ENCODE results near the gene NUCKS1.

NUCKS1 gene

DNA sequence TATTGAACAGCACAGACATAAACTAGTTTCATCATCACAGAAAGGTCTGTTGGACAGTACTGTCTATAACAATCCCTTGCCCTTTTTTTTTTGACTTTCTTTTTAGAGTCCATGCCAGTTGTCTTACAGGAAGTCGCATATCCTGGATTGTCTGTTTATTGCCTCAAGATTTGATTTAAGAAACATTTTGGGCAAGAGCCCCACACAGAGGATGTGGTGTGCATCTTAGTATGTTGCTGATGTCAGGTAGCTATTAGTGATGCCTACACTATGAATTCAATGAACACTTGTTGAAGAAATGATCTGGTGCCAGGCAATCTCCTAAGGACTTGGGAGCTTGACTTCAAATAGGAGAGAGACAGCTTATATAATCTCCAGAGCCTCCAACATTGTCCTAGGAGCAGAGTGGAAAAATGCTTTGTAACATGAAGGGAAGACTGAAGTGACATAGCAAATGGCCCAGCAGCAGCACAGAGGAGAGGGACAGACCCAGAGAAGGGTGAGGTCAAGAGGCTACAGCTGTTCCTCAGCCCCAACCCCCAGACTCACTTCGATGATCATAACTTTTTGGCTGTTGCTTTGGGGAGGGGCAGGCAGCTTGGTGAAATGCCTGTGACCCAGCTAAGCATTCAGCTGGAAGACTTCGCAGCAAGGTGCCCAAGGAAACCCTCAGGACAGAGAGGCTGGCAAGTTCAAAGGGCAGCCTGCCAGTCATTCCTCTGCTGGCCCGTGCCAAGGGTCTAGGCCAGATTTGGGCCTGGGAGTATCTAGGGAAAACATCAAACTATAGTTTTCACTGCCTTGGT is 32.8 kb upstream of the NUCKS1 start:
- DNase-seq (no peak), ATAC-seq (replicated peaks) (no peak)
- Mint-ChIP-seq H3K27ac (no peak overlapping the region), H3K27me3 (no peaks in the 10 kb centered on the region), H3K4me3 (no peak overlapping the region), H3K4me1 (peaks cover 11 to 13% of the 10 kb centered on the region in 2 donors), H3K36me3 (no peaks in the 10 kb centered on the region), H3K9me3 (no peaks in the 10 kb centered on the region)

DNA sequence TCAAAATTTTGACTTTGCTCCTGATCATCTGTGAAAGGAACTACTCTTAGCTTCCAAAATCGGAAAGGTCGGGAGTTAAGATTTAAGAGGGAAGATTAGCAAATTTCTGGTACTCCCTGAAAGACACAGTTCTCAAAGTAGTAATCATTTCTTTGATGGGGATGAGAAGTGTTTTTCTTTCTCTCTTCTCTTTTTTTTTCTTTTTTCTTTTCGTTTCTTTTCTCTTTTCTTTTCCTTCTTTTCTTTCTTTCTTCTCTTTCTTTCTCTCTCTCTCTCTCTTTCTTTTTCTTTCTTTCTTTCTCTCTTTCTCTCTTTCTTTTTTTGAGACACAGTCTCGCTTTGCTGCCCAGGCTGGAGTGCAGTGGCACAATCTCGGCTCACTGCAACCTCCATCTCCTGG is 30.4 kb upstream of the NUCKS1 start:
- DNase-seq = no peak
- H3K27ac Mint-ChIP-seq = peak overlapping the region; percentile 57
- H3K9me3 Mint-ChIP-seq = no peaks in the 10 kb centered on the region
- H3K4me3 Mint-ChIP-seq = no peak overlapping the region
- ATAC-seq (replicated peaks) = no peak
- H3K27me3 Mint-ChIP-seq = no peaks in the 10 kb centered on the region
- H3K36me3 Mint-ChIP-seq = peaks cover under 1 to 1% of the 10 kb centered on the region in 2 donors
- peaks cover 13 to 29% of the 10 kb centered on the region in 2 donors for H3K4me1 Mint-ChIP-seq

DNA sequence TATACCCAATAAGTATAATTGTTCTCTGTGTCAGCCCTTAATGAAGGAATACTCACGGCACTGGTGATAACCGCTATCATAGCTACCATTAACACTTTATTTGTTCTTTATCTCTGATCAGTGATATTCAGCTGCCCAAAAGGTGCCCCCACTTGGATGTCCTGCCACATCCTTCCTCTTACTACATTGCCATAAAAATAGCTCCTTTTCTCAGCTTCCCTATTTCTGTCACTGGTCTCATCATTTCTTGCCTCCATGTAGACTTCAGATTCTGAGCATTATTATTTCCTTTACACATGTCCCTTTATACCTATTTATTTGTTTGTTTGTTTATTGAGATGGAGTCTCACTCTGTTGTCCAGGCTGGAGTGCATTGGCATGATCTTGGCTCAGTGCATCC is 28.0 kb upstream of the NUCKS1 start:
- Mint-ChIP-seq H3K9me3 (no peaks in the 10 kb centered on the region), H3K36me3 (peaks cover 4 to 8% of the 10 kb centered on the region in 2 donors), H3K27ac (no peak overlapping the region), H3K27me3 (no peaks in the 10 kb centered on the region), H3K4me3 (no peak overlapping the region), H3K4me1 (peaks cover 19 to 48% of the 10 kb centered on the region in 2 donors)
- ATAC-seq (replicated peaks) (no peak), DNase-seq (no peak)

DNA sequence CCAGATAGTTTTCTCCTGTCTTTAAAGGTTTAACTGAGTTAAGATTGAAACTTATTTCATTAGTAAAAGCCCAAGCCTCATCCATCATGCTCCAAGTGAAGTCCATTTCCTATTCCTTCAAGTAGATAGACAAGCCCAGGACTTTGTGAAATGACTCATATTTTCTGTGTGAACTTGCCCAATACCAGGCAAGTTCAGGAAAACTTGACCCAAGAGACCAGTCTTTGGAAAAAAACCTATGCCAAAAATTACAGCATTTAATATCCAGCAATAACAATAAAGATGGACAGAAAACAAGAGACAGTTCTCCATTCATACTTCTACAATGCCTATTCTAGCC is 25.7 kb upstream of the NUCKS1 start:
- peak overlapping the region; percentile 97 for H3K27ac Mint-ChIP-seq

DNA sequence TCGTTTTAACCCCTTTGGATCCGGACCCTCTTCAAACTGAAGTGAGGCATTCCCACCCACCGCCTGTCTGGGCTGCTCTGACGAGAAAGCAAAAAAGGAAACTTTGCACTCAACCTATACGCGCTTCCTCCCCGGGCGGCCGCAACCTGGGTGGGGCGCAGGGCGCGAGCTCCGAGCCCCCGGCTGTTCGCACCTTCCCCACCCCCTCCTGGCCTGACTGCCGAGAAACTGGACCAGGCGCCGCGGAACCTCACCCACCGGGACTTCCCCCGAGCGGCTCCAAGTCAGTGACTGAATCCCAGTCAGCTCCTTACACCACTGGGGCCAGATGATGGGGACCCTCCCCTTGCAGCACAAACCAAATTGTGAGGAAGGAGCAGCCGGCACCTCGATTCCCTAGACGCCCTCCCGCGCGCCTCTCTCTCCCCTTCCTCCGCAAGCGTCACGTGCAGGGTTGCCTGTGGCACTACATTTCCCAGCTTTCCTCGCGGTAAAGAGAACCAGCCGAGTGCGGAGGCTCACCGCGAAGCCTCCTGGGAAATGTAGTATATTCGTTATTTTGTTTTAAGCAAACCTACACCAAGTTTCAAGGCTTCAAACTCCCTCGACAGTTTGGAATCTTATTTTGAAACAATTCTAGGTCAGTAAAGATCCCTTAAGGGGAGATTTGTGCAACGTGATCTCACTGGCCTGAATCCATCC is 25.2 kb upstream of the NUCKS1 start, which contains the start of gene RAB29:
TSS of gene RAB29 (minus strand) at position 468 of the 702 bp plus-strand sequence. CDS start 526 bp downstream, outside the sequence.
- peak within 1 kb of the TSS; percentile 97 for H3K27ac Mint-ChIP-seq
- H3K9me3 Mint-ChIP-seq = no peaks in the 10 kb centered on the region
- peaks cover 12 to 30% of the 10 kb centered on the region in 2 donors for H3K36me3 Mint-ChIP-seq
- DNase-seq = peak; percentile 83
- peak; percentile 80 to 88 for ATAC-seq (replicated peaks)
- peak within 1 kb of the TSS; percentile 96 to 97 for H3K4me3 Mint-ChIP-seq
- peaks cover 32 to 71% of the 10 kb centered on the region in 2 donors for H3K4me1 Mint-ChIP-seq
- H3K27me3 Mint-ChIP-seq = no peaks in the 10 kb centered on the region

More for the DNA sequence above, 25.7 kb upstream of the NUCKS1 start:
- Mint-ChIP-seq H3K4me1 (peaks cover 32 to 71% of the 10 kb centered on the region in 2 donors), H3K27me3 (no peaks in the 10 kb centered on the region), H3K36me3 (peaks cover 9 to 24% of the 10 kb centered on the region in 2 donors), H3K9me3 (no peaks in the 10 kb centered on the region), H3K4me3 (peak overlapping the region; percentile 96 to 97)
- DNase-seq = no peak
- no peak for ATAC-seq (replicated peaks)

DNA sequence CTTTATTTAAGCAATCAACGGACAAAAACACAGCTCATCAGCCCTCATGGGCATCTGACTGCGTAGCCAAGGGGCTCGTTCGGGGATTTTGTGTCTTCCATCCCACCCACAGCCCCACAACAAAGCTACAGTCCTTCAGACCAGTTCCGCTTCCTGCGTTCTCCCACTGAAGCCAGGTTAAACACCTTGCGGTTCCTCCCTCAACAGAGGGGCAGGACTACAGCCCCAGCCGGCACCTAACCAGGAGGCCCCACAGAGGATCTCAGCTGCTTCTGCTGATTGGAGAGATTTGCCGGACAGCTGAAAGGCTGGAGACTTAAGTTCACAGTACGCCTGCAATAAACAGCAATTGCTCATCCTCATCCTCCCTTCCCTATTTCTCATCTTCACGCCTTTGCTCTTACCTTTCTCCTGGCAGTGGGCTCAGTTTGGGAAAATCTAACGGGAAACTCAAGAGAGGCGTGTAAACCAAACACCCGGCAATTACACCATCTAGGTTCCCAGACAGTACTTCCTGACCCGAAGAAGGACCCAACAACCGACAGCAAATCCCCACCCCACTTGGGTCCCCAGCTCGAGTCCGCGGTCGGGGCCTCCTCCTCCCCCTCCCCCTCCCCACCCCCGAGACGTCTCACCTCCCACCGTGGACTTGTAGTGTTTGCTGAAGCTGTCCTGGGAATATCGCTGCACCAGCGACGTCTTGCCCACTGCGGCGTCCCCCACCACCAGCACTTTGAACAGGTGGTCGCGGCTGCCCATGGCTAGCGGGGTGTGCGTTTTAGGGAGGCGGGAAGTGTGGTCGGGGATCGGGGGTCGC is 24.4 kb upstream of the NUCKS1 start:
- Mint-ChIP-seq H3K27me3 (no peaks in the 10 kb centered on the region), H3K36me3 (peaks cover 20 to 35% of the 10 kb centered on the region in 2 donors), H3K4me3 (peak overlapping the region; percentile 96 to 97), H3K27ac (peak overlapping the region; percentile 97), H3K4me1 (peaks cover 32 to 71% of the 10 kb centered on the region in 2 donors), H3K9me3 (no peaks in the 10 kb centered on the region)
- peak; percentile 25 for DNase-seq
- ATAC-seq (replicated peaks) = peak; percentile 19 to 21

DNA sequence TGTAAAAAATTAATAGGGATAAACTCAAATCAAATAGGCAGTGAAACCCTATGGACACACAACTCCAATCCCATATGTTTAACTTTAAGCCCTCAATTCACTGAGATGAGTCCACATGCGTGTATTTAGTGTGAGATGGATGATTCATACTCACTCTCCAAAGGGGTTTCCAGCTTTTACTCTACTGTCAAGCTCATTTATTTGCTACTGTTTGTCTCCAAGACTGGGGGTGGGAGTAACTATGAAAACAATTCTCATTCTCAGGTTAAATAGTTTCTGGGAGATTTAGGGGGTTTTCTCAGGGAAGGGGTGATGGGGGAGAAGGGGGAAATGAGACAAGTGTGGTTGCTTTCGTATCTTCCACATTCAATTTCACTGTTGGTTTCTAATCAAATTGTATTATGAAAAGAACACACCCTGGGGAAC is 22.6 kb upstream of the NUCKS1 start:
- ATAC-seq (replicated peaks) (peak; percentile 63 to 76), DNase-seq (peak; percentile 32)
- Mint-ChIP-seq H3K9me3 (no peaks in the 10 kb centered on the region), H3K4me3 (peak overlapping the region; percentile 96 to 97), H3K4me1 (peaks cover 23 to 56% of the 10 kb centered on the region in 2 donors), H3K27me3 (no peaks in the 10 kb centered on the region), H3K27ac (peak overlapping the region; percentile 20), H3K36me3 (peaks cover 26 to 44% of the 10 kb centered on the region in 2 donors)

DNA sequence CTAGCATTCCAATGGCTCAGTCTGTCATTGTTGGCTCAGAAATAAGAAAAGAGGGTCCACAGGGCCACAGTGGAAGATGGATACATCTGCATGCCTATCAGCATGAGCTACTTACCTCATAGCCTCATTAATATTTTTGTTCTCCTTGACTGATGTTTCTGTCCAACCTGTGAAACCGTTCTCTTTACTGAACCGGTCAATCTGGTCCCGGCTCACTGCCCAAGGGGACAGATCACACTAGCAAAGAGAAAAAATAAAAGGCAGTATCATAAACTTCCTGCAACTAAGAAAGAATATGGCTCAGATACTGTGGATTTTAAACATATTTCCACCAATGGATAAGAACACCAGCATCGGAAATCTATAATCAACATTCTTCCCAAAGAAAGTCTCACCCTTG is 20.6 kb upstream of the NUCKS1 start:
- H3K4me1 Mint-ChIP-seq = peaks cover 29 to 56% of the 10 kb centered on the region in 2 donors

DNA sequence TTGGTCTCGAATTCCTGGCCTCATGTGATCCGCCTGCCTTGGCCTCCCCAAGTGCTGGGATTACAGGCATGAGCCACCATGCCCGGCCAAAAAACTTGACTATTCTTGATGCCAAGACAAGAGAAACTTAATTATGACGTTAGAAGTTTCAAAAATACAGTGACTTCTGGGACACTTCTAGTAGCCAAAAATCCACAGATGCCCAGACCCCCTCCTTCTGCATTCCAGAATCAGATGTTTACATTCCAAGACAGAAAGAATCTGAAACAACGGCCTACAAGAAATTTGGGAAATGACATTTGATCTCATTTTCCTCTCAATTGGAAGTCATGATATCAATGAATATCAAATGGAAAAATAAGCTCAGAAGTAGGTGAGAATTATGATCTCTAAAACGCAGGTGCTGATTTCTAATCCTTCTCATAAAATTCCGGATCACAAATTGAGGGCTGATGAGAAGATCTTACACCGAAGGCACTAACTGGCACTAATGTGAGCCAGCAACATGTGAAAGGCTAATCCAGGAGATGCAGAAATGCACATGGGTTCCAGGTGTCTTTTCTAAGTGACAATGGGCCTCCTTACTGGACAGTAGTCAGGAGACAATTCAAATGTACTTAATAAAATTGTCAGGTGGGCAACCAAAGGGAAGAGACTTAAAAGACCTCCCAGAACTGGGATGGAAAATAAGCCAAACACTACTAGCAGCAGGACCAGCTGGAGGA is 19.8 kb upstream of the NUCKS1 start:
- Mint-ChIP-seq H3K27ac (peak overlapping the region; percentile 25), H3K27me3 (no peaks in the 10 kb centered on the region), H3K9me3 (no peaks in the 10 kb centered on the region), H3K4me1 (peaks cover 26 to 50% of the 10 kb centered on the region in 2 donors), H3K4me3 (no peak overlapping the region), H3K36me3 (peaks cover 23 to 50% of the 10 kb centered on the region in 2 donors)
- ATAC-seq (replicated peaks) (no peak), DNase-seq (no peak)

More for the DNA sequence above, 20.6 kb upstream of the NUCKS1 start:
- no peaks in the 10 kb centered on the region for H3K27me3 Mint-ChIP-seq
- no peak overlapping the region for H3K4me3 Mint-ChIP-seq
- H3K9me3 Mint-ChIP-seq = no peaks in the 10 kb centered on the region
- H3K36me3 Mint-ChIP-seq = peaks cover 26 to 54% of the 10 kb centered on the region in 2 donors
- DNase-seq = no peak
- no peak for ATAC-seq (replicated peaks)
- peak overlapping the region; percentile 67 for H3K27ac Mint-ChIP-seq

DNA sequence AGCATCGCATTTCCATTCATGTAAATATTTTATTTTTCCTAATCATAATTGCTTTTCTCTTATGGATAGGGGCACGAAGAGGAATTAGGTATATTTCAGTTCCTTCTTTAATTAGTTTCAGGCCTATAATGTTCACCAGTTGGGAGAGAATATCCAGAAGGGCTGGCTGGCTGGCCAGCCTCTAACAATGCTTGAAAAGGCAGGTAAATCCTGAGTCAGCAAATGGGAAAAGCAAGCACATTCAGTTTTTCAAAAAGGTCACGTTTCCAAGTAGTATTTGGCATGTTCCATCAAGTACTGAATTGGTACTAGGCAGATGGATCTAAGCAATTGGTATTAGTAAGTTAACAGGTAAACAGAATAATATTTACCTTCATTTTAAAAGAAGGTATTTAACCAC is 17.3 kb upstream of the NUCKS1 start:
- Mint-ChIP-seq H3K4me3 (no peak overlapping the region), H3K36me3 (peaks cover 20 to 49% of the 10 kb centered on the region in 2 donors), H3K27me3 (no peaks in the 10 kb centered on the region), H3K27ac (no peak overlapping the region), H3K4me1 (peaks cover 14 to 26% of the 10 kb centered on the region in 2 donors), H3K9me3 (no peaks in the 10 kb centered on the region)
- no peak for DNase-seq
- ATAC-seq (replicated peaks) = no peak

DNA sequence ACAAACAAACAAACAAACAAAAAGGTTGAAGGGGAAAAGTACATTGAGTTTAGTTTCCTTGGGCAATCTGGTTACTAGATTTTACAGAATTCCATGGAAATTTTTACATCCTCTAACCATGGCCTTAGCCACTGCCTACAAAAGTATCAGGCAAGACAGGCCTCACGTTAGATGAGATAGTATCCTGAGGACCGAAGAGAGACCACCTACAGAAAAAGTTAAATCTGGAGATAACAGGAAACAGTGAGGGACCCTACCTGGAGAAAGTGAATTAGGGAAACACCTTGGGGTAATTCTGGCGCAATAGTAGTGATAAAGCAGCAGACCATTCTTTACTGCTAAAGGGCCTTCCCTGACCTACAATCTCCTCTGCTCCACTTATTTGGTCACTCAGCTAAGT is 16.6 kb upstream of the NUCKS1 start:
- Mint-ChIP-seq H3K27me3 (no peaks in the 10 kb centered on the region), H3K9me3 (no peaks in the 10 kb centered on the region), H3K4me1 (peaks cover 8 to 19% of the 10 kb centered on the region in 2 donors), H3K27ac (no peak overlapping the region), H3K36me3 (peaks cover 19 to 42% of the 10 kb centered on the region in 2 donors), H3K4me3 (no peak overlapping the region)
- DNase-seq = no peak
- no peak for ATAC-seq (replicated peaks)

DNA sequence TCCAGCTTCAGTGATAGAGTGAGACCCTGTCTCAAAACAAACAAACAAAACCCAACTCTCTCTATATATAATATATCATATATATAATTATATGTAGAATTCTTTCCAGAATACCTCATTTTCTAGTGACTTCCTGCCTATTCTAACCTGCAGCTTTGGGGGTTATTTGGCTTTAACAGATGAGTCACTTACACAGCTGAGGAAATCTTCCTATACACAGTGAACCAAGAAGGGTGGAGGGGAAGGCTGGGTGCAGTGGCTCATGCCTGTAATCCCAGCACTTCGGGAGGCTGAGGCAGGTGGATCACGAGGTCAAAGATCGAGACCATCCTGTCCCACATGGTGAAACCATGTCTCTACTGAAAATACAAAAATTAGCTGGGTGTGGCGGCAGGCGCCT is 16.1 kb upstream of the NUCKS1 start:
- ATAC-seq (replicated peaks) = no peak
- H3K9me3 Mint-ChIP-seq = no peaks in the 10 kb centered on the region
- H3K4me1 Mint-ChIP-seq = peaks cover 5 to 14% of the 10 kb centered on the region in 2 donors
- DNase-seq = no peak
- H3K27ac Mint-ChIP-seq = no peak overlapping the region
- H3K27me3 Mint-ChIP-seq = no peaks in the 10 kb centered on the region
- no peak overlapping the region for H3K4me3 Mint-ChIP-seq
- H3K36me3 Mint-ChIP-seq = peaks cover 16 to 42% of the 10 kb centered on the region in 2 donors

DNA sequence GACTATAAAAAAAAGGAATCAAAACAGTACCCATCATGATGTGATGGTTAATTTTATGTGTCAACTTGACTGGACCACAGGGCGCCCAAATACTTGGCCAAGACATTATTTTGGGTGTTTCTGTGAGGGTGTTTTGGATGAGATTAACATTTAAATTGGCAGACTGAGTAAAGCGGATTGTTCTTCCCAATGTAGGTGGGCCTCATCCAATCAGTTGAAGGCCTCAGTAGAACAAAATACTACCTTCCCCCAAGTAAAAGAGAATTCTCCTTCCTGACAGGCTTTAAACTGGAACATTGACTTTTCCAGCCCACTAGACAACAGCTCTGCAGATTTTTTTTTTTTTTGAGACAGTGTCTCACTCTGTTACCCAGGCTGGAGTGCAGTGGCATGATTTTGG is 14.6 kb upstream of the NUCKS1 start:
- Mint-ChIP-seq H3K4me1 (peaks cover 5 to 16% of the 10 kb centered on the region in 2 donors), H3K9me3 (no peaks in the 10 kb centered on the region), H3K4me3 (no peak overlapping the region), H3K27ac (no peak overlapping the region), H3K36me3 (peaks cover 13 to 38% of the 10 kb centered on the region in 2 donors), H3K27me3 (no peaks in the 10 kb centered on the region)
- DNase-seq = no peak
- ATAC-seq (replicated peaks) = no peak

All from stimulated activated naive B cell treated with anti-CD40 and anti-IgM and Interleukin-4, amounts not matched to agents 10 μg/mL and 1 μg/mL and 100 μg/mL, for 72 hours (primary cell).